AG09309 (cell line): ENCODE results near the gene NUDT4B.
"Not testable (repeated sequence)": the region's sequence is repeated elsewhere in the genome, so short reads cannot be mapped to it uniquely, and the experiment has no call there.

ENCODE experiments used
- DNase-seq: peaks from one replicate; pipeline ENCODE4 v3.0.0-alpha.2; 2010; ENCODE audit warnings: low read depth
- H3K4me3 ChIP-seq: 2 replicates; pipeline ENCODE4 v1.5.1; 2011; ENCODE audit warnings: mild to moderate bottlenecking, low read depth, low read length, moderate library complexity; ENCODE audit not compliant: control insufficient read depth

Gene NUDT4B

DNA sequence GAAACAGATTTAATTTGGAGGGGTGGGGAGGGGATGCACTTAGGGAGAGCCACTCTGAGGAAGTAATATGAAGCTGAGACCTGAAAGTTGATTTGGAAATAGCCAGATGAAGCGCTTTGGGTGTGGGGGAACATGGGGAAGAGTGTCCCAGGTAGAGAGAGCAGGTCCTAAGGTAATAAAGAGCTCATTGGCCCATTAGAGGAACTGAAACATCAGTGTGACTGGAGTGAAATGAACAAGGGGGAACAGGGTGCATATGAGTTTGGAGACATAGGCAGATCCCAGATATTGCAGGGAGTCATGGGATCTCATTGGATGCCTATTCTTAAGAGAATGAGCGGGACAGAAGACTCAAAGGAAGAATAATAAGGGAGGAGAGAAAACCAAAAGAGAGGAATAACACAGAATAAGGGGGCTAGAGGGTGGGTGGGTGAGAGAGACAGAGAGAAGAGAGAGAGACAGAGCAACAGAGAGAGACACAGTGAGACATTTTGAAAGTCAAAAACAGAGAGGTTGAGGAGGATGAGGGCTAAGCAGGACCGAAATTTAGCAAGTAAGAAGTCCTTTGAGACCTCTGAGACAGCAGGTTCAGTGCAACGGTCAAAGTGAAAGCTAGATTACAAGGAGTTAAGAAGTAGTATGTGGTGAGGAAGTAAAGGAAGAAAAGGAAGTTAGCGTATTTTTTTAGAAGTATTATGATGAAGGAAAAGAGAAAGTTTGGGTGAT, 14.8 kb upstream of the NUDT4B start:
- not testable (repeated sequence) for H3K4me3 ChIP-seq, DNase-seq

DNA sequence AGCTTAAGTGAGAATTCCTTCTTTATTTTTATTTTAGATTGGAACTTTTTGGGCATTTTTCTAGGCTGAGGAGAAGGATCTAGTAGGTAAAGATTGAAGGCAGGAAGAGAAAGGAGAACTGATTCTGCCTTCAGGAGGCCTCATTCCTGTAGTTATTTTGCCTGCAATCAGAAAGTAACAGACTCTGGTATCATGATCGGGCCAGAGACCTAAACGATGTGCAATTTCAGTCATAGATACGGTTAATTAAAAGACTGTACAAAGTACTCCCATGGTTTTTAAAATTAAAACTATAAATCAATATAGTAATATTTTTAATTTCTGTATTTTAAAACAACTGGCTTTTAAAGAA, 14.3 kb upstream of the NUDT4B start:
- H3K4me3 ChIP-seq, DNase-seq: not testable (repeated sequence)

DNA sequence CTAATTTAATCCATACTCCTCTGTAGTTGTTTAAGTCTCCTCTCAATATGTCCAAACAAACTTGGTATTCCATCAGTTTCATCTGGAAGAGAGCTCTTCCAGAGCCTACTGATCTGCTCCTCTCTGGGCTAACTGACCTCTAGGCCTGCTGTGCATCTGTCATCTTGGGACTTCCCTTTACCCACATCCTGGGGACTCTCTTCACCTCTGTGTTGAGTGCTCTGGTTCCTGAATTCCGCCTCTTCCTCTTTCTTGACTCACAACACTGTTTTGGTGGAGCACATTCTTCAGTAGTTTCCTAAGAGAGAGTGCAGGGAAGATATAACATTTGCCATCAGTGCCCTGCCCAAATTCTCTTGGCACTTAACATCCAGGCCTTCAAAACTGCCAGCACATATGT, 13.0 kb upstream of the NUDT4B start:
- H3K4me3 ChIP-seq, DNase-seq: not testable (repeated sequence)

DNA sequence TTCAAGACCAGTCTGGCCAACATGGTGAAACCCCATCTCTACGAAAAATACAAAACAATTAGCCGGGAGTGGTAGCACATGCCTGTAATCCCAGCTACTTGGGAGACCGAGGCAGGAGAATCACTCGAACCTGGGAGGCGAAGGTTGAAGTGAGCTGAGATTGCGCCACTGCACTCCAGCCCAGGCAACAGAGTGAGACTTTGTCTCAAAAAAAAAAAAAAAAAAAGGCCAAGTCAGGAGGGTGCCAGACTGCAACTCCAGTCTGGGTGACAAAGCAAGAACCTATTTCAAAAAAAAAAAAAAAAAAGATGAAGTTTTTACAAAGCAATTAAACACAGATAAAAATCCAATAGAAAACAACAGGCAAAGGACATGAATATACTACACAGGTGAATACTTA, 9.9 kb upstream of the NUDT4B start:
- not testable (repeated sequence) for H3K4me3 ChIP-seq, DNase-seq

DNA sequence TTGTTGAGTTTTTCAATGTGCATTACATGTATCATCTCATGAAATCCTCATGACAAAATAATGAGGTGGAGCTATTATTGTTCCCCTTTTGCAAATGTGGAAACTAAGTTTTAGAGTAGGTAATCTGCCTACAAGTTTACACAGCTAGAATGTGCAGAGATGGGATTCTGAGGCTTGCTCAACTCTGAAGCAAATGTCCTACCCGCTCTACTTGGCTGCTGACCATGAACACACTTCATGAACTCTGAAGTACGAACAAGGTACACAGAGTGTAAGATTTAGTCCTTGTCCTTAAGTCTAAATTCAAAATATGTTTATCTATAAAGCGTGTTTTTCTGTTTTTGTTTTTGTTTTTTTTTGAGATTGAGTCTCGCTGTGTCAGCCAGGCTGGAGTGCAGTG, 5.4 kb upstream of the NUDT4B start:
- DNase-seq, H3K4me3 ChIP-seq: not testable (repeated sequence)

DNA sequence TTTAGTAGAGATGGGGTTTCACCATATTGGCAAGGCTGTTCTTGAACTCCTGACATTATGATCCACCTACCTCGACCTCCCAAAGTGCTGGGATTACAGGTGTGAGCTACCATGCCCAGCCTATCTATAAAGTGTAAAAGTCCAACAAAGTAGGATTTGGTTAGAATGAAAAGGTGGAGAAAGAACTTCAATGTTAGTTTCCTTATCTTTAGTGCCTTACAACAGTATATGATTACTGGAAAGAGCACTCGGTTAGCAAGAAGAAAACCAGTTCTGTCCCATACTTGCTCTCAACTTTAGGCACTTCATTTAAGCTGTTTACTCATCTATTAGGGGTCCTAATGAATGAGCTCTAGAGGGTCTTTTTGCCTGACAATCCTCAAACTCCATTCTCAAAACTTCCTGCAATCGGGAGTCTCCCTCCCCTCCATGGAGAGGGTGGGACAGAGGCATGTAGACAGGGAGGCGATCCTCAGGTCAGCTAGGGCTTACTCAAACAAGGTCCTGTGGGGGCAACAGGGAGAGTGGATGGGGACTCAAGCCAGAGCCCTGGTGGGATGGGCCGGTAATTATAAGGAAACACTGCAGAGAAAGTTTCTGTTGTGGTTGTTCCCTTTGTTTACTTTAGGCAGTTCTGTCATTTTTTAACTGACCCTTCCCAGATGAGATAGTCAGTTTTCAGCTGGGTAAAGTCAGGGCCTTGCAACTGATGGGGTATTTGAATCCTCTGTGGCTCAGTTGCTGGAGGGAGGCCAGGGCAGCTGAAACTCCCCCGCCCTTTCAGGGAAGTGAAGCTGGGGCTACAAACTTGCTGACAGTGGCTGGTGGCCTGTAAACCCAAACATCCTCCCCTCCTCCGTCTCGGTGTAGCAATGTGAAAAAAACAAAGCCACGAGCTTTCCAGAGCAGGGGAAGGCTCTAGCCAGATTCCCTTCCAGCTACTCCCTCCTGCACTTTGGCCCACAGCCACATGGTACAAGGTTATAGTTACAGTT, 4.6 kb upstream of the NUDT4B start:
- DNase-seq, H3K4me3 ChIP-seq: not testable (repeated sequence)

DNA sequence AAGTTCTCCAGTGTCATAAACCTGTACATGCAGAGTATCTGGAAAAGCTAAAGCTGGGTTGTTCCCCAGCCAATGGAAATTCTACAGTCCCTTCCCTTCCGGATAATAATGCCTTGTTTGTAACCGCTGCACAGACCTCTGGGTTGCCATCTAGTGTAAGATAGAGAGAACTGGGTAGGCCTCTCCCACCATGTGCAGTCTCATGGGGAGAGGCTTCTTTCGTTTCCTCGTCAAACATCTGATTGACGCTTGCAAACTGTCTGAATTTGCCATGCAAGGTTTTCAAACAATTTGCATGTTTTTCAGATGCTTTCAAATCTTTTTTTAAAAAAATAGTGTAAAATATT, 734 bp downstream of the NUDT4B start:
- DNase-seq, H3K4me3 ChIP-seq: not testable (repeated sequence)

DNA sequence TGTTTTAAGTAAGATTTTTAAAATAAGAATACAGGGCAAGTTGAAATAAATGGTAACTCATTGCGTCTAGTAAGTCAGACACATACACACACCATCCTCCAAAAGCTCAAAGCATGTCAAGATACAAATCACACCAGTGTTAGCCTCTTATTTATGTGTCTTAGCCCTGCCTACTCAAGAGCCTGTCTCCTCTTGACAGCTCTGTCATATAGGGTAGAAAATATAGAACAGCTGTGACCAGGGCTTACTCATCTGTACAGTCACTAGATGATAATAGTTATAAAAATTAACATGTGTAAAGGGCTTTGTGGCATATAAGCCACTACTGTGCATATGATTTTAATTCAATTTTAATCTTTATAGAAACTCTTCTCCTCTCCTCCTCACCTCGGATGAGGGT, 7.7 kb downstream of the NUDT4B start:
- not testable (repeated sequence) for DNase-seq, H3K4me3 ChIP-seq

DNA sequence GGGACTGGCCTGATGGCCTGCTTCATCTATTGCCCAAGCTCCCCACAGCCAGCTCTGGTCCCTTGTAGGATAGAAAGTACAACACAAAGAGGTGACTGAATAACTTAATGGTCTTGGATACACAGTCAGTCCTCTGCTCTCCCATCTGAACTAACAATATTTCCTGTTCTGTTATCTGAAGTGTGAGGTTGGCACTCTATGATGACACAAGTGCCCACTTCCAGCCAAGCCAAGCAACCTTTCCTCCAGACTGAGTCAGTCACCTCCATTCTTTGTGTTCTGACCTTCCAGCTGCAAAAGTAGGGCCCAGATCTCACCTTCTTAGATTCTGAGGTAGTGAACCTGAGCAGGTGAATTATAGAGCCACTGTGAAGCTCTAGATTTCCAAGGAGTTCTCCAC, 8.9 kb downstream of the NUDT4B start:
- H3K4me3 ChIP-seq, DNase-seq: not testable (repeated sequence)

DNA sequence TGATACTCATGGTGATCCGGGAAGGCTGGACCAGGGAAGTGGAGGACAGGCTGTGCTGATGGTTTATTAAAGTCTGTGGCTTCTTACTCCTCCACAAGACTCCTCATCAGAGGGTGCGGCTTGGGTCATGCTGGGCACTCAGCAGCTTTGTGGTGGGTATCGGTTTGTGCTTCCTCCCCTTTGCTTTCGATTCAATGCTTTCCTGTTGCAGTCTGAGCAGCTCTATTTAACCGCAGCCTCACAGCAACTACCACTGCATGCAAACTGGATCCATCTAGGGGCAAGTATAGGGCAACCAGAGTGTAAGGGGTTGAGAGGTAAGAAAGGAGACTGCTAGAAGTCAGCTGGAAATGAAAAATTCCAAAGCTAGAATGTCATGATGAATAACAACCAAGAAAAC, 9.8 kb downstream of the NUDT4B start:
- not testable (repeated sequence) for DNase-seq, H3K4me3 ChIP-seq

DNA sequence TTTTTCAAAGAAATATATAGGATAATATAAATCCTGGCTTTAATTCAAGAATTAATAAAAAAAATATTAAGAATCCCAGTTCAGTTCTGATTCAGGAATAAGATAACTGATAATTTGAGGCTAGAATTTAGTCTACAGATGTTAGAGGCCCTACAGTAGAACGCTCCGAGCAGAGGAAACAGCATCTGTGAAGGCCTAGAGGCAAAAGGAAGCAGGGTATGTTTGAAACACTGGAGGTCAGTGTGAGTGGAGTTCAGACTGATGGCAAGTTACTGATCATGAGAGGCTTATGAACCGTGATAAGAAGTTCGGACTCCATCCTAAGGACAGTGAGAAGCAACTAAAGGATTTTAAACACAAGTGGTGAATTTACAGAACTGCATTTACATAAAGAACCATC, 10.4 kb downstream of the NUDT4B start:
- not testable (repeated sequence) for H3K4me3 ChIP-seq, DNase-seq

DNA sequence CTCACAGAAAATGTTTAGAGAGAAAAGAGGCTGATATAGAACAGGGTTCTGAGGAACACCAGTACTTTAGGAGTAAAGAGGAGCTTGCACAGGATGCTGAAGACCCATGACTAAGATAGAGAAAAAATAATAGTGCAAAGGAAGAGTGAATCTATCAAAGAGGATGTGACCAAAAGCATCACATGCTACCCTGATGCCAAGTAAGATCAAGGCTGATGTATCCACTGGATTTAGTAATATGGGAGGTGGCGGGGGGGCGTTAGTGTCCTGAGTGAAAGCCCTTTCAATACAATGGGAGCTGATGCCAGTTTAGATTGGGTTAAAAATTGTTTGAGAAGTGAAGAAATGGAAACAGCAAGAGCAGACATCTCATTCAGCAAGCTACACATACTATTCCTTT, 11.2 kb downstream of the NUDT4B start:
- DNase-seq, H3K4me3 ChIP-seq: not testable (repeated sequence)

DNA sequence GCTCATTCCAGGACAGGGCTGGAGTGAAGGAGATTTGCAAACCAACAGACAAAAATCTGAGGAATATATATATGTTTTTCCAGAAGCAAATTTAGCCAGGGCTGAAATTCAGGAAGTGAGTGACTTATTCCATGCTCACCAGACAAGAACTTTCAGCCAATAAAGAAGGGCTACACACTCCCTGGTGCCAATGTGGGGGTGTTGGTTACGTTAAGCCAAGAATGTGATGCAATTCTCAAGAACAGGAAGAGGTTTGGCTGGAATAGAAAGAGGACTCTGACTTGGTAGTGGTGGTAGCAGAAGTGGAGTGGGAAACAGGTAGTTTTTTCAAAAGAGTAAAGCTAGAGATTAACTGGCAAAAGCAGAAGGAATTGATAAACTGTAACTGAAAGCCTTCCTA, 11.6 kb downstream of the NUDT4B start:
- DNase-seq, H3K4me3 ChIP-seq: not testable (repeated sequence)

DNA sequence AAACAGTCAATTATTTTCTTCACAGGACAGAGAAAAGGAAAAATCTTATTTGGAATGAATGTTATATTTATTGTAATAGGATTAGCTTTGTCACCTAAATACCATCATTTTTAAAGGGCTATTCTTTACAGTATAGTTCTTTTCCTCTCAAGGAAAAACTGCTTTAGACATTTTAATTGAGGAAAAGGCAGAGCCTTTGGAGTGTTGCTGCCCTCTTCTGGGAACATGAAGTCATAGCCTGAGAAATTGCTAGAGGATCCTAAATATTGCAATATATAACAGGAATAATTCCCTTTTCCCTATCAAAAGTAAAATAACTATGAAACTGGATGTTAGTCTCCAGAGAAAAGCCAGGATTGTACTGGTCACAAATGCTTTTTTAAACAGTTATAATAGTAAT, 12.8 kb downstream of the NUDT4B start:
- H3K4me3 ChIP-seq, DNase-seq: not testable (repeated sequence)

DNA sequence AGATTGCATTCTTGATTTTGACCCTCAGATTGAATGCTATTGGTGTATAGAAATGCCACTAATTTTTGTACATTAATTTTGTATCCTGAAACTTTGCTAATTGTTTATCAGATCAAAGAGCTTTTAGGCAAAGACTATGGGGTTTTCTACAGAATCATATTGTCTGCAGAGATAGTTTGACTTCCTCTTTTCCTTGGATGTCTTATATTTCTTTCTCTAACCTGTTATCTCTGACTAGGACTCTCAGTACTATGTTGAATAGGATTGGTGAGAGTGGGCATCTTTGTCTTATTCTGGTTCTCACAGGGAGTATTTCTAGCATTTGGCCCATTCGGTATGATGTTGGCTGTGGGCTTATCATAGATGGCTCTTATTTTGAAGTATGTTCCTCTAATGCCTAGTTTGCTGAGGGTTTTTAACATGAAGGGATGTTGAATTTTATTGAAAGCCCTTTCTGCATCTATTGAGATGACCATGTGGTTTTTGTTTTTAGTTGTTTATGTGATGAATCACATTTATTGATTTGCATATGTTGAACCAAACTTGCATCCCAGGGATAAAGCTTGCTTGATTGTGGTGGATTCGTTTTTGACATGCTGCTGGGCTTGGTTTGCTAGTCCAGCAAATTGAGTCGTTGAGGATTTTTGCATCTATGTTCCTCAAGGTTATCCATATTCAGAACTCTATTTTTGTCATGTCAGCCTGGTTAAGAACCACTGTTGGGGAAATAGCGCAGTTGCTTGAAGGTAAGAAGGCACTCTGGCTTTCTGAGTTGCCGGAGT, 16.9 kb downstream of the NUDT4B start:
- DNase-seq, H3K4me3 ChIP-seq: not testable (repeated sequence)

DNA sequence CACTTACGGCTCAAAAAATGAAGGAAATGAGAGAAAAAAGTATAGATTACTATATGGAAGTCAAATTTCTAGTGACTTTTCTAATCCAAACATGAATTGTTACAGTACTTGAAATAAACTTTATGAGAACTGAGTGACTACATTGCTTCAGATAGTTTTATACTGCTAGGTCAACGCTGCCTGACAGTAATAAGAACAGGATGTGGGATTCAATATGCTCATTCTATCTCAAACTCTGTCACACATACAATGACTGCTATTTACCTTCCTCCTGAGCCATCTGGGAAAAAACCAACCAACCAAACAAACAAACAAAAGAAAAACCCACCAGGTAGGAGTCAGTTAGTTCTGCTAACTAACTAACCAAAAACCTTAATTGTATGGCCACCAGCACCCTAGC, 20.0 kb downstream of the NUDT4B start:
- H3K4me3 ChIP-seq, DNase-seq: not testable (repeated sequence)

DNA sequence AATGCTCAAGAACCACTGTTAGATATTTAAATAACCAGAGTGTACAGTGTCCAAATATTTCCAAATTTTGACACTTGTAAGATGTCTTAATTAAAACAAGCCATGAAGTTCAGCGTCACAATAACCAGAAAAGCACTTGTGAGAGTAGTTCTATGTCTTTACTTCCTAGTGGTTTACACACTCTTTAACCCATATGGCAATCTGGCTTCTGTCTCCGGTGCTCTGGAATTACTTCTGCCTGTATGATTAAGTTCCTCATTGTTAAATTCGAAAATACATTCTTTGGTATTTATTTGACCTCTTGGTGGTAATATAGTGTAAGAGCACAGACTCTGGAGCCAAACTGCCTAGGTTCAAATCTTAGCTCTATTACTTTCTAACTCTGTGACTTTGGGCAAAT, 20.9 kb downstream of the NUDT4B start:
- not testable (repeated sequence) for H3K4me3 ChIP-seq, DNase-seq

DNA sequence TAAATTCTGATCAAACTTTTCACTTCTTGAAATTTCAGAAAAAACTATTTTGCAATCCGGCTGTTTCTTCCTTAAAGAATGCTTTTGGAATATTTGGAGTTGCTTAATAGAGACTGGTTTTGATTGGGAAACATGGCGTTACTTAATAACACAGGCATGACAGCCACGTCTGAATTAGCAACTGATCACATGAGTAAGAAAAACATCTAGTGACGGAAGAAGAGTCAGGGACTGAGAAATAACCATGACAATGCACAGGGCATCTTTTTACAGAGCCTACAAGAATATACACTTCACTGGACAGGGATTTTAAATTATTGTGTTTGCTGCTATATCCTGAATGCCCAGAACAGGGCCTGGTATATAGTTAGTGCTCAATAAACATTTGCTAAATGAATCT, 25.1 kb downstream of the NUDT4B start:
- DNase-seq, H3K4me3 ChIP-seq: not testable (repeated sequence)

DNA sequence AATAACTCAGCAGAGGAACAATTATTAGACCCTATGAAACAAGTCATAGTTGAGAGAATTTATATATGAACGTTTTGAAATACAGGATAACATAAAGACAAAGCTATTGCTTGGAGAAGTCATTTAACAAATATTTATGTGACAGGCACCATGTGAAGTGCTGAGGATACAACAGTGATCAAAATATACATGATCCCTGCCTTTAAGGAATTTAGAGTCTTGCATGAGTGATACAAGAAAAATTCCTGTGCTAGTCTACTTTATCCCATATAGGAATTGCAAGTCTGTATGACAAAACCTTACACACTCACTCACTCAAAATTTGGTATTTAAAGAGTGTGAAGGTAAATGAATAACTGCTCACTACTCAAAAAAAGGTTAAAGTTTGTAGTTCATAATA, 25.5 kb downstream of the NUDT4B start:
- DNase-seq, H3K4me3 ChIP-seq: not testable (repeated sequence)
